Fibroblast of lung (primary cell): ENCODE data around the gene MYO1A. TPM values are rescaled to one million over a fixed set of nuclear protein-coding genes. Genes with fewer than 3 reads are reported as not detected.

Experiments used
- DNase-seq, 2 donors: peaks; one replicate each; pipeline versions ENCODE4 v3.0.0 to v3.0.0-alpha.2; 2010; ENCODE audit warnings: low read depth in 2 of 2
- H2AFZ ChIP-seq: 2 replicates; pipeline ENCODE4 v1.5.1; 2012; ENCODE audit warnings: low read length, control low read depth, inconsistent platforms
- H3K27ac ChIP-seq: 2 replicates; pipeline ENCODE4 v1.5.1; 2011; ENCODE audit warnings: low read length, control low read depth; ENCODE audit not compliant: insufficient read depth
- H3K27me3 ChIP-seq: 2 replicates; pipeline ENCODE4 v1.5.1; 2011; ENCODE audit warnings: mild to moderate bottlenecking, low read length; ENCODE audit not compliant: control insufficient read depth, insufficient read depth
- H3K36me3 ChIP-seq: 2 replicates; pipeline ENCODE4 v1.5.1; 2011; ENCODE audit warnings: low read length; ENCODE audit not compliant: control insufficient read depth, insufficient read depth
- H3K4me1 ChIP-seq: 2 replicates; pipeline ENCODE4 v1.5.1; 2011; ENCODE audit warnings: low read length; ENCODE audit not compliant: control insufficient read depth, insufficient read depth; ENCODE audit errors: extremely low read depth
- H3K4me2 ChIP-seq: 2 replicates; pipeline ENCODE4 v1.5.1; 2011; ENCODE audit warnings: low read length, control low read depth; ENCODE audit not compliant: insufficient read depth; ENCODE audit errors: extremely low read depth
- H3K4me3 ChIP-seq, 4 experiments: fragments of 200-600 bp in 1 of 4; sonication (generic) in 1 of 4; replicated peaks in 1 of 4; 2 replicates each; pipeline ENCODE4 v1.5.1; 2011 to 2016; ENCODE audit warnings: low read length in 4 of 4, low read depth in 3 of 4, mild to moderate bottlenecking in 3 of 4, control low read depth in 2 of 4, inconsistent platforms in 1 of 4, mixed read lengths in 1 of 4; ENCODE audit not compliant: insufficient read depth in 1 of 4; ENCODE audit errors: control extremely low read depth in 1 of 4
- H3K79me2 ChIP-seq: 2 replicates; pipeline ENCODE4 v1.5.1; 2012; ENCODE audit warnings: mild to moderate bottlenecking, low read length, inconsistent platforms; ENCODE audit not compliant: control insufficient read depth, insufficient read depth
- H3K9ac ChIP-seq: 2 replicates; pipeline ENCODE4 v1.5.1; 2011; ENCODE audit warnings: mild to moderate bottlenecking, low read length, control low read depth; ENCODE audit not compliant: insufficient read depth
- H3K9me3 ChIP-seq: 2 replicates; pipeline ENCODE4 v1.5.1; 2012; ENCODE audit warnings: low read depth, low read length; ENCODE audit not compliant: control insufficient read depth, insufficient read depth
- H4K20me1 ChIP-seq: 2 replicates; pipeline ENCODE4 v1.5.1; 2011; ENCODE audit warnings: low read length; ENCODE audit not compliant: control insufficient read depth, insufficient read depth; ENCODE audit errors: extremely low read depth
- CTCF ChIP-seq, 2 donors: IDR thresholded peaks in 1 of 2; conservative IDR thresholded peaks in 1 of 2; 1 replicate in 1 of 2; 2 replicates in 1 of 2; pipeline ENCODE4 v1.5.1; 2011 to 2012; ENCODE audit warnings: low read length in 2 of 2, control low read depth in 1 of 2, inconsistent platforms in 1 of 2, low read depth in 1 of 2, mild to moderate bottlenecking in 1 of 2
- EZH2 ChIP-seq: IDR thresholded peaks from 2 replicates; pipeline ENCODE4 v1.5.1; 2012; ENCODE audit warnings: low read length, control low read depth, mild to moderate bottlenecking; ENCODE audit errors: missing control alignments
- polyA plus RNA-seq, 2 donors: library from polyadenylated mRNA; depleted of rRNA in 1 of 2; stranded (reverse) in 1 of 2; unstranded in 1 of 2; fragments of >200 nt; gene quantifications; 2 replicates each; pipeline ENCODE4 v1.2.1, GENCODE V29; 2011 to 2012; ENCODE audit warnings: missing spikeins in 1 of 2
- total RNA-seq: library from RNA; depleted of rRNA; stranded (reverse); fragments of >200 nt; gene quantifications from 2 replicates; pipeline ENCODE4 v1.2.1, GENCODE V29; 2014

The MYO1A gene
- total and polyA plus RNA-seq, 2 donors (not counting 1 experiment from before 2014, with no cell fraction given) = 0.01 to 0.17 TPM

GRCh38 chr12:56990648-56991318 is 59.1 kb downstream of the MYO1A start:
- Histone ChIP-seq H3K4me1 (no peaks in the 10 kb centered on the region), H3K79me2 (no peaks in the 10 kb centered on the region), H3K27ac (no peak overlapping the region), H3K4me3 (no peak overlapping the region), H3K27me3 (no peaks in the 10 kb centered on the region), H4K20me1 (no peaks in the 10 kb centered on the region), H3K9me3 (no peaks in the 10 kb centered on the region), H3K4me2 (no peak overlapping the region), H3K9ac (no peak overlapping the region), H3K36me3 (no peaks in the 10 kb centered on the region), H2AFZ (no peak overlapping the region)
- no peak for DNase-seq
- no peak for TF ChIP-seq EZH2
- TF ChIP-seq CTCF (conservative IDR thresholded peaks at IDR 0.05 in 1 of 2, IDR thresholded peaks at IDR 0.05 in 1 of 2; ENCODE audit: low read depth in 1 of 2, low read length in 2 of 2) = no peak

GRCh38 chr12:56989861-56990610 is 59.9 kb downstream of the MYO1A start:
- H3K79me2 ChIP-seq = no peaks in the 10 kb centered on the region
- H3K27me3 ChIP-seq = no peaks in the 10 kb centered on the region
- no peak overlapping the region for H3K4me2 ChIP-seq
- H4K20me1 ChIP-seq = no peaks in the 10 kb centered on the region
- no peak for DNase-seq
- H2AFZ ChIP-seq = no peak overlapping the region
- H3K4me1 ChIP-seq = no peaks in the 10 kb centered on the region
- no peak overlapping the region for H3K27ac ChIP-seq
- no peak overlapping the region for H3K9ac ChIP-seq
- TF ChIP-seq EZH2 = no peak
- TF ChIP-seq CTCF (conservative IDR thresholded peaks at IDR 0.05 in 1 of 2, IDR thresholded peaks at IDR 0.05 in 1 of 2; ENCODE audit: low read depth in 1 of 2, low read length in 2 of 2) = no peak
- no peaks in the 10 kb centered on the region for H3K9me3 ChIP-seq
- no peaks in the 10 kb centered on the region for H3K36me3 ChIP-seq
- H3K4me3 ChIP-seq = no peak overlapping the region

GRCh38 chr12:56988207-56988739 is 61.7 kb downstream of the MYO1A start:
- no peak overlapping the region for H3K4me3 ChIP-seq
- H4K20me1 ChIP-seq = no peaks in the 10 kb centered on the region
- H3K4me2 ChIP-seq = no peak overlapping the region
- H3K27me3 ChIP-seq = no peaks in the 10 kb centered on the region
- H3K27ac ChIP-seq = no peak overlapping the region
- H2AFZ ChIP-seq = no peak overlapping the region
- H3K9me3 ChIP-seq = no peaks in the 10 kb centered on the region
- no peak overlapping the region for H3K9ac ChIP-seq
- no peaks in the 10 kb centered on the region for H3K36me3 ChIP-seq
- peak in 1 of 2 donors; percentile 32 for DNase-seq
- TF ChIP-seq CTCF (conservative IDR thresholded peaks at IDR 0.05 in 1 of 2, IDR thresholded peaks at IDR 0.05 in 1 of 2; ENCODE audit: low read depth in 1 of 2, low read length in 2 of 2) = peak in 1 of 2 donors; percentile 3
- no peak for TF ChIP-seq EZH2
- H3K4me1 ChIP-seq = no peaks in the 10 kb centered on the region
- no peaks in the 10 kb centered on the region for H3K79me2 ChIP-seq
